GM12878 (cell line): Measurements from ENCODE around the gene GRK6. TPM values are rescaled to one million over a fixed set of nuclear protein-coding genes. Genes with fewer than 3 reads are reported as not detected.

ENCODE experiments used
- ATAC-seq: fragments of 200-7000 bp; cut with Tn5 transposase; 3 replicates; pipeline ENCODE4 v1.9.1; 2020; ENCODE audit warnings: mild to moderate bottlenecking, moderate library complexity
- BruUV-seq: library from RNA; stranded (reverse); fragments of 400-500 nt; replicated peaks from 2 replicates; lab custom pipeline; 2021; lab: Mats Ljungman, UMichigan
- CTCF ChIA-PET: fragments of 300-600 bp; sonication (Branson Sonifier 250); formaldehyde crosslinking; extraction: SDS; loops from one replicate; lab custom pipeline; 2021; ENCODE audit warnings: inconsistent platforms; lab: Yijun Ruan, JAX
- POLR2A ChIA-PET: fragments of 350-600 bp; formaldehyde crosslinking; extraction: SDS; loops from one replicate; lab custom pipeline; 2021; ENCODE audit warnings: inconsistent platforms; lab: Charles Lee
- RAD21 ChIA-PET: fragments of 300-600 bp; sonication (Branson Sonifier 250); formaldehyde crosslinking; loops from one replicate; lab custom pipeline; 2023; ENCODE audit warnings: antibody characterized with exemption; ENCODE audit not compliant: unreplicated experiment; lab: Charles Lee
- SMC1A ChIA-PET: fragments of 300-600 bp; sonication (Branson Sonifier 250); formaldehyde crosslinking; loops from one replicate; lab custom pipeline; 2023; ENCODE audit not compliant: unreplicated experiment, uncharacterized antibody; lab: Charles Lee
- DNase-seq: peaks from one replicate; pipeline ENCODE4 v3.0.0-alpha.2; 2011; ENCODE audit warnings: low read depth, low spot score
- FAIRE-seq: peaks from 3 replicates; lab custom pipeline; 2011; peaks lifted over from hg19 to GRCh38; lab: Jason Lieb, UNC
- H2AFZ ChIP-seq: 2 replicates; pipeline ENCODE4 v1.6.0; 2011; ENCODE audit warnings: low read depth, low read length, control low read depth; ENCODE audit not compliant: control insufficient read depth
- H3K27ac ChIP-seq: 2 replicates; pipeline ENCODE4 v1.5.1; 2011; ENCODE audit warnings: control low read depth; ENCODE audit not compliant: control insufficient read depth, insufficient read depth
- H3K27me3 ChIP-seq, 2 experiments: replicated peaks in 1 of 2; 2 replicates each; pipeline versions ENCODE4 v1.6.0 to v1.6.1; 2011; ENCODE audit warnings: low read length in 1 of 2; ENCODE audit not compliant: control insufficient read depth in 2 of 2, insufficient read depth in 2 of 2
- H3K36me3 ChIP-seq, 2 experiments: 2 replicates each; pipeline ENCODE4 v1.5.1; 2011; ENCODE audit warnings: low read length in 1 of 2; ENCODE audit not compliant: control insufficient read depth in 2 of 2, insufficient read depth in 2 of 2
- H3K4me1 ChIP-seq: 2 replicates; pipeline ENCODE4 v1.6.1; 2011; ENCODE audit warnings: mild to moderate bottlenecking, low read length, moderate library complexity, mixed read lengths; ENCODE audit not compliant: control insufficient read depth, insufficient read depth
- H3K4me2 ChIP-seq: 2 replicates; pipeline ENCODE4 v1.6.0; 2011; ENCODE audit warnings: control low read depth; ENCODE audit not compliant: control insufficient read depth, insufficient read depth
- H3K4me3 ChIP-seq: fragments of 200-600 bp; sonication (generic); 2 replicates; pipeline ENCODE4 v1.5.1; 2016
- H3K79me2 ChIP-seq: 2 replicates; pipeline ENCODE4 v1.6.0; 2011; ENCODE audit warnings: low read length; ENCODE audit not compliant: control insufficient read depth, insufficient read depth
- H3K9ac ChIP-seq: 2 replicates; pipeline ENCODE4 v1.8.0; 2011; ENCODE audit warnings: low read length, control low read depth, mixed read lengths; ENCODE audit not compliant: control insufficient read depth, insufficient read depth
- H3K9me3 ChIP-seq: replicated peaks from 3 replicates; pipeline ENCODE4 v1.5.1; 2011; ENCODE audit warnings: mild to moderate bottlenecking, low read length; ENCODE audit not compliant: control insufficient read depth, insufficient read depth
- H4K20me1 ChIP-seq: 2 replicates; pipeline ENCODE4 v1.6.0; 2011; ENCODE audit not compliant: control insufficient read depth, insufficient read depth
- FOXM1 ChIP-seq: IDR thresholded peaks from 2 replicates; pipeline ENCODE4 v1.6.1; 2012; ENCODE audit warnings: low read depth, mild to moderate bottlenecking, inconsistent platforms, low read length, moderate library complexity
- ZBTB40 ChIP-seq: fragments of 450-650 bp; IDR thresholded peaks from 2 replicates; pipeline ENCODE4 v1.6.1; 2016; ENCODE audit warnings: mild to moderate bottlenecking, moderate library complexity, borderline replicate concordance
- WGBS: methylation state at CpG from one replicate; pipeline ENCODE4 v1.1.6; 2016; ENCODE audit warnings: low lambda C conversion rate; ENCODE audit not compliant: insufficient replicate concordance, insufficient coverage; ENCODE audit errors: missing lambda C conversion rate; 5-methylcytosine and 5-hydroxymethylcytosine counted together
- in situ Hi-C: fragments of 300-500 bp; cut with MboI; formaldehyde crosslinking; loops from 9 replicates; pipeline ENCODE4 v1.14.3; 2018; ENCODE audit warnings: mixed read lengths
- intact Hi-C: fragments of 100-400 bp; cut with micrococcal nuclease; formaldehyde crosslinking; loops from one replicate; pipeline ENCODE4 v1.14.2; 2022; ENCODE audit not compliant: unreplicated experiment
- polyA plus RNA-seq, 11 experiments: library from polyadenylated mRNA; depleted of rRNA in 4 of 11; unstranded in 6 of 11; stranded (reverse) in 5 of 11; fragments of >200 nt; fragmentation: Nextera tagmentation in 4 of 11; fragmentation: Illumina TruSeq in 1 of 11; extraction: Ambion mirVana in 4 of 11; extraction: Trizol in 1 of 11; gene quantifications; 1 replicate in 1 of 11; 2 replicates in 10 of 11; pipeline versions ENCODE4 v1.2.1 to v1.2.3, GENCODE V29; 2011 to 2016; ENCODE audit warnings: inconsistent platforms in 2 of 11, missing spikeins in 2 of 11, low read depth in 1 of 11
- total RNA-seq, 4 experiments: library from RNA; depleted of rRNA in 3 of 4; stranded (reverse); fragments of >200 nt in 3 of 4; fragmentation: Illumina TruSeq in 1 of 4; extraction: Trizol in 1 of 4; gene quantifications; 2 replicates each; pipeline versions ENCODE4 v1.2.1 to v1.2.3, GENCODE V29; 2013 to 2021

The GRK6 gene
- total and polyA plus RNA-seq, 10 of the 15 experiments (the other 5 are each of a cell fraction or from before 2014, with no cell fraction given) = 0.79 to 124 (median 41.6) TPM

- WGBS = 38% methylated on average over 11 of the region's 11 CpGs
- H3K9ac ChIP-seq = no peak overlapping the region
- POLR2A ChIA-PET = interaction anchor here (1.4 kb wide), 1 partner anchor 26 kb away, joined by 3 read pairs; no protein-coding TSS in a partner anchor
- TF ChIP-seq ZBTB40 (no peak), FOXM1 (no peak)
- TF ChIP-seq, all 136 proteins: peak for 0
- DNase-seq (no peak), FAIRE-seq (no peak), ATAC-seq (no peak)
- ChIA-PET CTCF (interaction anchor here (1.0 to 1.9 kb wide), 2 partner anchors 8 to 92 kb away, joined by 3 to 6 read pairs; no protein-coding TSS in a partner anchor), SMC1A (no interaction called here), RAD21 (no interaction called here)
- Histone ChIP-seq H3K4me3 (no peak overlapping the region), H2AFZ (no peak overlapping the region), H3K9me3 (no peaks in the 10 kb centered on the region), H3K27ac (no peak overlapping the region), H4K20me1 (no peaks in the 10 kb centered on the region), H3K4me1 (peaks cover 26% of the 10 kb centered on the region), H3K79me2 (no peaks in the 10 kb centered on the region), H3K27me3 (no peaks in the 10 kb centered on the region), H3K4me2 (no peak overlapping the region), H3K36me3 (no peaks in the 10 kb centered on the region)
- intact Hi-C loops = no loop called here
- in situ Hi-C loops = loop anchor here (25.0 kb wide), 1 partner anchor 1348 kb away; no protein-coding TSS in a partner anchor
- BruUV-seq = no TSS peak
Measured at GRCh38 chr5:177385720-177386119, 40.8 kb upstream of the GRK6 start.
